HG02840 (cell line): ENCODE results near the gene DHCR24.

Experiments
- ATAC-seq: cut with Tn5 transposase; IDR thresholded peaks from one replicate; pipeline ENCODE4 v1.9.1; 2021; ENCODE audit warnings: mild to moderate bottlenecking, moderate library complexity, moderate number of reproducible peaks; ENCODE audit not compliant: unreplicated experiment, low FRiP score

Gene DHCR24

GRCh38 chr1:54866801-54867716, 19.9 kb downstream of the DHCR24 start:
- ATAC-seq = no peak

- no peak for ATAC-seq
Measured at GRCh38 chr1:54865238-54866073, 21.5 kb downstream of the DHCR24 start.

GRCh38 chr1:54864460-54865208, 22.4 kb downstream of the DHCR24 start:
- no peak for ATAC-seq

- no peak for ATAC-seq
Measured at GRCh38 chr1:54863267-54863665, 23.7 kb downstream of the DHCR24 start.

GRCh38 chr1:54861070-54861761, 25.8 kb downstream of the DHCR24 start:
- ATAC-seq = no peak

- no peak for ATAC-seq
Measured at GRCh38 chr1:54859700-54860391, 27.1 kb downstream of the DHCR24 start.

GRCh38 chr1:54857746-54858561, 29.0 kb downstream of the DHCR24 start:
- ATAC-seq = no peak

- no peak for ATAC-seq
Measured at GRCh38 chr1:54857141-54857540, 29.9 kb downstream of the DHCR24 start.

GRCh38 chr1:54854381-54855020, 32.5 kb downstream of the DHCR24 start:
- ATAC-seq = no peak

- ATAC-seq = no peak
Measured at GRCh38 chr1:54853793-54854370, 33.1 kb downstream of the DHCR24 start.

GRCh38 chr1:54853096-54853792, 33.8 kb downstream of the DHCR24 start:
- ATAC-seq = no peak

- ATAC-seq = no peak
Measured at GRCh38 chr1:54851936-54852524, 35.0 kb downstream of the DHCR24 start.

- no peak for ATAC-seq
Measured at GRCh38 chr1:54851406-54851805, 35.6 kb downstream of the DHCR24 start.

GRCh38 chr1:54850737-54851136, 36.3 kb downstream of the DHCR24 start:
- no peak for ATAC-seq

GRCh38 chr1:54850069-54850730, 36.8 kb downstream of the DHCR24 start:
- ATAC-seq = no peak
